K562 (cell line): ENCODE measurements around the gene RCC1. TPM values are rescaled to one million over a fixed set of nuclear protein-coding genes. Genes with fewer than 3 reads are reported as not detected.

Source experiments
- ARID1B ChIP-seq: fragments of 450-650 bp; IDR thresholded peaks from 2 replicates; pipeline ENCODE4 v1.6.1; 2016; ENCODE audit warnings: antibody characterized with exemption, mild to moderate bottlenecking, inconsistent platforms
- DACH1 ChIP-seq: fragments of 450-650 bp; IDR thresholded peaks from 2 replicates; pipeline ENCODE4 v1.6.1; 2018; ENCODE audit not compliant: partially characterized antibody
- MEF2D ChIP-seq: conservative IDR thresholded peaks from 2 replicates; pipeline ENCODE4 v1.6.1; 2016; ENCODE audit warnings: low read depth, missing genetic modification characterization, missing compliant biosample characterization
- TAL1 ChIP-seq: fragments of 450-650 bp; IDR thresholded peaks from 2 replicates; pipeline ENCODE4 v1.6.1; 2016; ENCODE audit warnings: mild to moderate bottlenecking
- ZFP30 ChIP-seq: fragments of 250-450 bp; sonication (Bioruptor Pico); IDR thresholded peaks from 2 replicates; pipeline ENCODE4 v1.8.0; 2022; ENCODE audit warnings: moderate library complexity, mild to moderate bottlenecking, inconsistent platforms, borderline replicate concordance
- polyA plus RNA-seq, 8 experiments: library from polyadenylated mRNA; depleted of rRNA in 4 of 8; stranded (reverse) in 5 of 8; unstranded in 3 of 8; fragments of >200 nt; fragmentation: Nextera tagmentation in 2 of 8; fragmentation: Illumina TruSeq in 1 of 8; extraction: Ambion mirVana in 2 of 8; extraction: Trizol in 1 of 8; gene quantifications; 2 replicates each; pipeline versions ENCODE4 v1.2.1 to v1.2.3, GENCODE V29; 2011 to 2014; ENCODE audit warnings: inconsistent platforms in 1 of 8, missing spikeins in 1 of 8
- total RNA-seq, 7 experiments: library from RNA; depleted of rRNA in 6 of 7; stranded (reverse); fragments of >200 nt in 6 of 7; fragmentation: Illumina TruSeq in 2 of 7; extraction: Trizol in 2 of 7; gene quantifications; 2 replicates each; pipeline versions ENCODE4 v1.2.1 to v1.2.3, GENCODE V29; 2011 to 2021; ENCODE audit warnings: low replicate concordance in 1 of 7
- TF ChIP-seq, protein P1 (sequence below): fragments of 250-450 bp; sonication (Bioruptor Pico); IDR thresholded peaks from 2 replicates; pipeline ENCODE4 v1.4.0; 2020; ENCODE audit warnings: borderline replicate concordance
- TF ChIP-seq, protein P2 (sequence below), 2 experiments: fragments of 450-650 bp; IDR thresholded peaks; 2 replicates each; pipeline ENCODE4 v1.6.1; 2018; ENCODE audit warnings: mild to moderate bottlenecking in 2 of 2, low read depth in 1 of 2; ENCODE audit not compliant: partially characterized antibody in 2 of 2
- TF ChIP-seq, protein P3 (sequence below): fragments of 200-800 bp; sonication (Bioruptor generic); IDR thresholded peaks from 2 replicates; pipeline ENCODE4 v1.6.1; 2016; ENCODE audit warnings: missing genetic modification characterization, missing compliant biosample characterization
- TF ChIP-seq, protein P4 (sequence below): fragments of 450-650 bp; IDR thresholded peaks from 2 replicates; pipeline ENCODE4 v1.6.1; 2016; ENCODE audit warnings: borderline replicate concordance
- TF ChIP-seq, protein P5 (sequence below): sonication (generic); formaldehyde crosslinking; IDR thresholded peaks from 2 replicates; pipeline ENCODE4 v1.8.0; 2022; ENCODE audit warnings: mild to moderate bottlenecking, missing genetic modification reagents, borderline replicate concordance

RCC1 gene
- total and polyA plus RNA-seq, 9 of the 15 experiments (the other 6 are each of a cell fraction or from before 2014, with no cell fraction given) = 16.4 to 202 (median 107) TPM

DNA sequence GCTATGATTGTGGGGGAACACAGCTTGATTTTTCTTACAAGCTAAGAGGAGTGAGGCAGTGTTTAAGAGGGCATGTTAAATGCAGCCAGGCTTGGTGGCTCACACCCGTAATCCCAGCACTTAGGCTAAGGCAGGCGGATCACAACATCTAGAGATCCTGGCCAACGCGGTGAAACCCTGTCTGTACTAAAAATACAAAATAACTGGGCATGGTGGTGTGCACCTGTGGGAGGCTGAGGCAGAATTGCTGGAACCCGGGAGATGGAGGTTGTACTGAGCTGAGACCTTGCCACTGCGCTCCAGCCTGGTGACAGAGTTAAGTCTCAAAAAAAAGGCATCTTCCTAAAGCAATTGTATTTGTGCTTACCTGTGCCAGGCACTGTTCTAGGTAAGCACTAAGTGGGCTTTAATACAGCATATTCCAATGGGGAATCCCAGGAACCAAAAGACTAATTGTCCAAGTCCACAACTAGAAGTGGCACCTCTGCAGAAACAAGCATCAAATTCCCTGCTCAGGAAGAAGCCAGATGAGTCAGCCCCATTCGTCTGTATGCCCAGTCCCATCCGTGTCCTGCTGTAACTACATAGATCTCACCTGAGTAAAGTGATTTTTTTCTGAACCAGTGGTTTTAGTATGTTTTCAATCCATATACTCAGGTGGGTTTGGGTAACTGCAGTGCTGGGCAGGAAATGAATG is 4.6 kb downstream of the RCC1 start (continued):
- TF ChIP-seq, protein P1, sequence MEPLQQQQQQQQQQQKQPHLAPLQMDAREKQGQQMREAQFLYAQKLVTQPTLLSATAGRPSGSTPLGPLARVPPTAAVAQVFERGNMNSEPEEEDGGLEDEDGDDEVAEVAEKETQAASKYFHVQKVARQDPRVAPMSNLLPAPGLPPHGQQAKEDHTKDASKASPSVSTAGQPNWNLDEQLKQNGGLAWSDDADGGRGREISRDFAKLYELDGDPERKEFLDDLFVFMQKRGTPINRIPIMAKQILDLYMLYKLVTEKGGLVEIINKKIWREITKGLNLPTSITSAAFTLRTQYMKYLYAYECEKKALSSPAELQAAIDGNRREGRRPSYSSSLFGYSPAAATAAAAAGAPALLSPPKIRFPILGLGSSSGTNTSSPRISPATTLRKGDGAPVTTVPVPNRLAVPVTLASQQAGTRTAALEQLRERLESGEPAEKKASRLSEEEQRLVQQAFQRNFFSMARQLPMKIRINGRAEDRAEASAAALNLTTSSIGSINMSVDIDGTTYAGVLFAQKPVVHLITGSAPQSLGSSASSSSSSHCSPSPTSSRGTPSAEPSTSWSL = no peak
- TF ChIP-seq, protein P2, sequence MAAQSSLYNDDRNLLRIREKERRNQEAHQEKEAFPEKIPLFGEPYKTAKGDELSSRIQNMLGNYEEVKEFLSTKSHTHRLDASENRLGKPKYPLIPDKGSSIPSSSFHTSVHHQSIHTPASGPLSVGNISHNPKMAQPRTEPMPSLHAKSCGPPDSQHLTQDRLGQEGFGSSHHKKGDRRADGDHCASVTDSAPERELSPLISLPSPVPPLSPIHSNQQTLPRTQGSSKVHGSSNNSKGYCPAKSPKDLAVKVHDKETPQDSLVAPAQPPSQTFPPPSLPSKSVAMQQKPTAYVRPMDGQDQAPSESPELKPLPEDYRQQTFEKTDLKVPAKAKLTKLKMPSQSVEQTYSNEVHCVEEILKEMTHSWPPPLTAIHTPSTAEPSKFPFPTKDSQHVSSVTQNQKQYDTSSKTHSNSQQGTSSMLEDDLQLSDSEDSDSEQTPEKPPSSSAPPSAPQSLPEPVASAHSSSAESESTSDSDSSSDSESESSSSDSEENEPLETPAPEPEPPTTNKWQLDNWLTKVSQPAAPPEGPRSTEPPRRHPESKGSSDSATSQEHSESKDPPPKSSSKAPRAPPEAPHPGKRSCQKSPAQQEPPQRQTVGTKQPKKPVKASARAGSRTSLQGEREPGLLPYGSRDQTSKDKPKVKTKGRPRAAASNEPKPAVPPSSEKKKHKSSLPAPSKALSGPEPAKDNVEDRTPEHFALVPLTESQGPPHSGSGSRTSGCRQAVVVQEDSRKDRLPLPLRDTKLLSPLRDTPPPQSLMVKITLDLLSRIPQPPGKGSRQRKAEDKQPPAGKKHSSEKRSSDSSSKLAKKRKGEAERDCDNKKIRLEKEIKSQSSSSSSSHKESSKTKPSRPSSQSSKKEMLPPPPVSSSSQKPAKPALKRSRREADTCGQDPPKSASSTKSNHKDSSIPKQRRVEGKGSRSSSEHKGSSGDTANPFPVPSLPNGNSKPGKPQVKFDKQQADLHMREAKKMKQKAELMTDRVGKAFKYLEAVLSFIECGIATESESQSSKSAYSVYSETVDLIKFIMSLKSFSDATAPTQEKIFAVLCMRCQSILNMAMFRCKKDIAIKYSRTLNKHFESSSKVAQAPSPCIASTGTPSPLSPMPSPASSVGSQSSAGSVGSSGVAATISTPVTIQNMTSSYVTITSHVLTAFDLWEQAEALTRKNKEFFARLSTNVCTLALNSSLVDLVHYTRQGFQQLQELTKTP (IDR thresholded peaks at IDR 0.05; ENCODE audit: low read depth in 1 of 2, partially characterized antibody in 2 of 2) = peak in 1 of 2 experiments; percentile 18
- no peak for TF ChIP-seq ARID1B
- TF ChIP-seq TAL1 = no peak
- peak; percentile 73; the same call in 1 of the 2 replicates for TF ChIP-seq ZFP30 (CRISPR knock-in tag)
- TF ChIP-seq DACH1 = no peak
- TF ChIP-seq, protein P3, sequence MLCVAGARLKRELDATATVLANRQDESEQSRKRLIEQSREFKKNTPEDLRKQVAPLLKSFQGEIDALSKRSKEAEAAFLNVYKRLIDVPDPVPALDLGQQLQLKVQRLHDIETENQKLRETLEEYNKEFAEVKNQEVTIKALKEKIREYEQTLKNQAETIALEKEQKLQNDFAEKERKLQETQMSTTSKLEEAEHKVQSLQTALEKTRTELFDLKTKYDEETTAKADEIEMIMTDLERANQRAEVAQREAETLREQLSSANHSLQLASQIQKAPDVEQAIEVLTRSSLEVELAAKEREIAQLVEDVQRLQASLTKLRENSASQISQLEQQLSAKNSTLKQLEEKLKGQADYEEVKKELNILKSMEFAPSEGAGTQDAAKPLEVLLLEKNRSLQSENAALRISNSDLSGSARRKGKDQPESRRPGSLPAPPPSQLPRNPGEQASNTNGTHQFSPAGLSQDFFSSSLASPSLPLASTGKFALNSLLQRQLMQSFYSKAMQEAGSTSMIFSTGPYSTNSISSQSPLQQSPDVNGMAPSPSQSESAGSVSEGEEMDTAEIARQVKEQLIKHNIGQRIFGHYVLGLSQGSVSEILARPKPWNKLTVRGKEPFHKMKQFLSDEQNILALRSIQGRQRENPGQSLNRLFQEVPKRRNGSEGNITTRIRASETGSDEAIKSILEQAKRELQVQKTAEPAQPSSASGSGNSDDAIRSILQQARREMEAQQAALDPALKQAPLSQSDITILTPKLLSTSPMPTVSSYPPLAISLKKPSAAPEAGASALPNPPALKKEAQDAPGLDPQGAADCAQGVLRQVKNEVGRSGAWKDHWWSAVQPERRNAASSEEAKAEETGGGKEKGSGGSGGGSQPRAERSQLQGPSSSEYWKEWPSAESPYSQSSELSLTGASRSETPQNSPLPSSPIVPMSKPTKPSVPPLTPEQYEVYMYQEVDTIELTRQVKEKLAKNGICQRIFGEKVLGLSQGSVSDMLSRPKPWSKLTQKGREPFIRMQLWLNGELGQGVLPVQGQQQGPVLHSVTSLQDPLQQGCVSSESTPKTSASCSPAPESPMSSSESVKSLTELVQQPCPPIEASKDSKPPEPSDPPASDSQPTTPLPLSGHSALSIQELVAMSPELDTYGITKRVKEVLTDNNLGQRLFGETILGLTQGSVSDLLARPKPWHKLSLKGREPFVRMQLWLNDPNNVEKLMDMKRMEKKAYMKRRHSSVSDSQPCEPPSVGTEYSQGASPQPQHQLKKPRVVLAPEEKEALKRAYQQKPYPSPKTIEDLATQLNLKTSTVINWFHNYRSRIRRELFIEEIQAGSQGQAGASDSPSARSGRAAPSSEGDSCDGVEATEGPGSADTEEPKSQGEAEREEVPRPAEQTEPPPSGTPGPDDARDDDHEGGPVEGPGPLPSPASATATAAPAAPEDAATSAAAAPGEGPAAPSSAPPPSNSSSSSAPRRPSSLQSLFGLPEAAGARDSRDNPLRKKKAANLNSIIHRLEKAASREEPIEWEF (CRISPR knock-in tag) = no peak
- TF ChIP-seq, protein P4, sequence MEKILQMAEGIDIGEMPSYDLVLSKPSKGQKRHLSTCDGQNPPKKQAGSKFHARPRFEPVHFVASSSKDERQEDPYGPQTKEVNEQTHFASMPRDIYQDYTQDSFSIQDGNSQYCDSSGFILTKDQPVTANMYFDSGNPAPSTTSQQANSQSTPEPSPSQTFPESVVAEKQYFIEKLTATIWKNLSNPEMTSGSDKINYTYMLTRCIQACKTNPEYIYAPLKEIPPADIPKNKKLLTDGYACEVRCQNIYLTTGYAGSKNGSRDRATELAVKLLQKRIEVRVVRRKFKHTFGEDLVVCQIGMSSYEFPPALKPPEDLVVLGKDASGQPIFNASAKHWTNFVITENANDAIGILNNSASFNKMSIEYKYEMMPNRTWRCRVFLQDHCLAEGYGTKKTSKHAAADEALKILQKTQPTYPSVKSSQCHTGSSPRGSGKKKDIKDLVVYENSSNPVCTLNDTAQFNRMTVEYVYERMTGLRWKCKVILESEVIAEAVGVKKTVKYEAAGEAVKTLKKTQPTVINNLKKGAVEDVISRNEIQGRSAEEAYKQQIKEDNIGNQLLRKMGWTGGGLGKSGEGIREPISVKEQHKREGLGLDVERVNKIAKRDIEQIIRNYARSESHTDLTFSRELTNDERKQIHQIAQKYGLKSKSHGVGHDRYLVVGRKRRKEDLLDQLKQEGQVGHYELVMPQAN = no peak
- TF ChIP-seq, protein P5, sequence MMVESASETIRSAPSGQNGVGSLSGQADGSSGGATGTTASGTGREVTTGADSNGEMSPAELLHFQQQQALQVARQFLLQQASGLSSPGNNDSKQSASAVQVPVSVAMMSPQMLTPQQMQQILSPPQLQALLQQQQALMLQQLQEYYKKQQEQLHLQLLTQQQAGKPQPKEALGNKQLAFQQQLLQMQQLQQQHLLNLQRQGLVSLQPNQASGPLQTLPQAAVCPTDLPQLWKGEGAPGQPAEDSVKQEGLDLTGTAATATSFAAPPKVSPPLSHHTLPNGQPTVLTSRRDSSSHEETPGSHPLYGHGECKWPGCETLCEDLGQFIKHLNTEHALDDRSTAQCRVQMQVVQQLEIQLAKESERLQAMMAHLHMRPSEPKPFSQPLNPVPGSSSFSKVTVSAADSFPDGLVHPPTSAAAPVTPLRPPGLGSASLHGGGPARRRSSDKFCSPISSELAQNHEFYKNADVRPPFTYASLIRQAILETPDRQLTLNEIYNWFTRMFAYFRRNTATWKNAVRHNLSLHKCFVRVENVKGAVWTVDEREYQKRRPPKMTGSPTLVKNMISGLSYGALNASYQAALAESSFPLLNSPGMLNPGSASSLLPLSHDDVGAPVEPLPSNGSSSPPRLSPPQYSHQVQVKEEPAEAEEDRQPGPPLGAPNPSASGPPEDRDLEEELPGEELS (CRISPR knock-in tag) = no peak; the same call in 1 of the 2 replicates
- no peak for TF ChIP-seq MEF2D (tag)
